Adrenal gland (tissue), 5 donors: ENCODE results near the gene PCED1A.

Source experiments
- CTCF ChIP-seq, 6 experiments: fragments of 450-650 bp in 4 of 6; fragments of 200-600 bp in 2 of 6; sonication (generic) in 1 of 6; IDR thresholded peaks; 1 replicate in 5 of 6; 2 replicates in 1 of 6; pipeline versions ENCODE4 v1.5.1 to v1.8.0; 2016 to 2021; ENCODE audit warnings: antibody characterized with exemption in 6 of 6, mild to moderate bottlenecking in 2 of 6, moderate library complexity in 1 of 6
- POLR2A ChIP-seq, 2 donors: fragments of 450-650 bp; IDR thresholded peaks; one replicate each; pipeline ENCODE4 v1.6.1; 2017; ENCODE audit warnings: antibody characterized with exemption in 2 of 2, mild to moderate bottlenecking in 2 of 2, moderate library complexity in 1 of 2
- donor health status: DM: no; HTN: no; CAD: no.

GRCh38 chr20:2846698-2847097 is 6.2 kb upstream of the PCED1A start:
- TF ChIP-seq POLR2A (IDR thresholded peaks at IDR 0.05) = no peak
- no peak for TF ChIP-seq CTCF (IDR thresholded peaks at IDR 0.05)
